Measurements from ENCODE around the gene SHISA9. TPM values are rescaled to one million over a fixed set of nuclear protein-coding genes. Genes with fewer than 3 reads are reported as not detected.

The SHISA9 gene
- polyA plus RNA-seq, 1 donor from 2014 or later = not detected

DNA sequence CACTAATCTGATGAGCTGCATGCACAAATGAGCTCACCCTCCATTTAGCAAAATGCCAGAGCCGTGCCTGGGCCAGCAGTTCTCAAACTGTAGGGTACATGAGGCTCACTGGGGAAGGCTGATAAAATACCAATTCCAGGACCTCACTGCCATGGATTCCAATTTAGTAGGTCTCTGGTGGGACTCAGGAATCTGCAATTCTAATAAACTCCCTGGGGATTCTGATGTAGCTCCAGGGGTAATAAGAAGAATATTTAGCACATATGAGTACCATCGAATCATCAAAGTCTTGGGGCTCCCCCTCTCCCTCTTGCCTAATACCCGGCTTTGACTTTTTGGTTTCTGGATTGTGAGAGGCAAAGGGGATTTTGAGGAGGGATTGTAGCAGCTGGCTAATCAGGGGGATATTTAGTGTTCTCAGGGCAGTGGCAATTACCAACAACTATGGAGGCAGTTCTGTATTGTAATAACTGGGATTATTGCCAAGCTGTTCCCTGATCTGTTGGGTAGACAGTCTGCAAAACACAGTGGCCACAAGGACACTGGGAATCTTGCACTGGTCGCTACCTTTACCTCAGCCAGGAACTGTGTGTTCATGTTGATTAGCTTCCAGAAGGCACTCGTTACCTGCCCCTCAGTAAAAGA lies 140.4 kb downstream of the SHISA9 start:
- Mint-ChIP-seq H3K27me3 (no peaks in the 10 kb centered on the region), H3K36me3 (no peaks in the 10 kb centered on the region), H3K4me3 (no peak overlapping the region), H3K9me3 (peaks cover 7 to 11% (median 9%) of the 10 kb centered on the region in 3 donors), H3K4me1 (no peaks in the 10 kb centered on the region), H3K27ac (no peak overlapping the region)

DNA sequence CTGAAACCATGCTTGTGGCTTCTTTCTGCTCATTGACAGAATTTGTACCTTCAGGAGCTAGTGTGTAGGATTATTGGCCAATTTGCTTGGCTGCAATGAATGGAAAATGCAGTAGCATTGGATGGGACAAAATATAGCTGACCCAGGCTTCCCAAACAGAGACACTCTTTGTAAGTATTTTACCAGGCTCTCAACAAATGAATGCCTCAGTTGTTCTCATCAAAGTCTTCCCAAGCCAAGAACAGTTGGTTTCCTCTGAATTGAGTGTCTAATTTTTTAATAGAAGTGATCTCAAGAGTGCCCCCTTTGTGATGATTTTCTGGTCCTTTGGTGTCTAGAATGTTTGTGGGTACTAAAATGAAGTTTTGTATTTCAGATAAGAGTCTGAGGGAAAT lies 140.9 kb downstream of the SHISA9 start:
- no peak overlapping the region for H3K4me3 Mint-ChIP-seq
- no peaks in the 10 kb centered on the region for H3K4me1 Mint-ChIP-seq
- peaks cover 8 to 11% (median 8%) of the 10 kb centered on the region in 3 donors for H3K9me3 Mint-ChIP-seq
- H3K27me3 Mint-ChIP-seq = no peaks in the 10 kb centered on the region
- no peak overlapping the region for H3K27ac Mint-ChIP-seq
- no peaks in the 10 kb centered on the region for H3K36me3 Mint-ChIP-seq

DNA sequence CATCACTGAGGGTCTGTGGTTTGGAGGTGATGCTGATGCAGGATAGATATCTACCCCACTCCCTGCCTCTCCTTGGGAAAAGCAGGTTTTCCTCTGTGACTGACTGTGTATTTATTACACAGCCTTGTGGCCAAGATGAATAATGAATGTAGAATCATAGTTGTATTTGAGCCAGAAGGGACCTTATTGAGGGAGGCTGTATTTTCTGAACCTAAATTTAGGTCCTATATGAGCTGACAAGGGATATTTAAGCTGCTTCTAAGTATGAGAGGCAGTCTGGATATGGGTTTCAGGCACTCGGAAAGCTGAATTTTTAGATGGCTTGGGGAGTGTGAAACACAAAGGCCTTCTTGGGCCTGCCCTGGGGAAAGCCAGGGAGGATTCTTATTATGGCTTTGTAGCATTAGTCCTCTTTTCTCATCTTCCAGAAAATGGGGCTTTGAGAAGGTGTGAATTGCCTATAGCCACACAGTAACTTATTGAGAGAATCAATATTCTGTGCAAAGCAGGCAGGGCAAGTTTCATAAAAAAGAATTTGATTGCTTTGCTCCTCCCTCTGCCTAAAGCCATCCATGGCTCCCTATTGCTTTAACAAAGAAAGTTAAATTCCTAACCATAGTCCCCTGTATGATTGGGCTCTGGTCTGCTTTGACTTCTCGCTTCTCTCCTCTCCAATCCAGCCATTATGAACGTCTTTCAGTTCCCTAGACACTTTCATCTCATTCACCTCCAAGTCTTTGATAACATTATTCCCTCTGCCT lies 144.8 kb downstream of the SHISA9 start:
- Mint-ChIP-seq H3K27ac (no peak overlapping the region), H3K4me1 (no peaks in the 10 kb centered on the region), H3K9me3 (peaks cover 8 to 11% (median 10%) of the 10 kb centered on the region in 3 donors), H3K4me3 (no peak overlapping the region), H3K27me3 (peaks cover 2% of the 10 kb centered on the region), H3K36me3 (no peaks in the 10 kb centered on the region)

DNA sequence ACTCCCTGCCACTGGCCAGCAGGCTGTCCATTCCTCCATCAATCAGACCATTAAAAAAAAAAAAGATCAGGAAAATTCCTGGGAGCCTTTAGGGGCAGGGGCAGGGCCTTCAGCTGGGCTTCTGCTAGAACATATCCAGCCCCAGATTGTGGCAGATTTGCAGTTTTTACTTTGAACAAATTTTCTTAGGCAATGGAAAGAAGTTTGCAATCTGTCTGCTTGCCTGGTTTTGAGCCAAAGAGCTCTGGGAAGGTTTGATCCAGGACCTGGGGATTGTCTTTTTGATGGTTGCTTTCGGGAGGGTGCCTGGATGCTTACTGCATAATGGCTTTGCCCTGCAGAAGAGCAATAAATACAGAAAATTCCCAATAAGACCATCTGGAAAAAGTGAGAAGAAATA lies 145.9 kb downstream of the SHISA9 start:
- Mint-ChIP-seq H3K36me3 (no peaks in the 10 kb centered on the region), H3K27me3 (peaks cover 2% of the 10 kb centered on the region), H3K4me1 (no peaks in the 10 kb centered on the region), H3K27ac (no peak overlapping the region), H3K9me3 (peaks cover 8 to 14% (median 10%) of the 10 kb centered on the region in 3 donors), H3K4me3 (no peak overlapping the region)

DNA sequence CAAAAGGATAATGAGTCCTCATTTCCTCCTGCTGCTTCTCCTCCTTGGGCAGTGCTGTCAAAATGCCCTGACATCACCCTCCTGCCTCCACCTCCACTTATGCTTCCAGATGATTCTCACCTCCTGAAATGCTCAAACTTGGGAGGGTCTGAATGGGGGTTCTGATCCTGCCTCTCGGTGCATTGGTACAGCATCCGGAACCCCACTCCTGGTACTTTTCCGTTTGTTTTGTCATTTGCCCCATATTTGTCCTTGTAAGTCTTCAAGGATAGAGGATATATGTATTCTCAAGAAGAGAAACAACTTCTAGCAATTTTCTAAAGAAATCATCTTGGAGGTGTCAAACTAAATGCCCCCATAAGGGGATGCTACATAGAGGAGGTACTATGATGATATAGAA lies 148.3 kb downstream of the SHISA9 start:
- peaks cover 2% of the 10 kb centered on the region for H3K27me3 Mint-ChIP-seq
- H3K27ac Mint-ChIP-seq = no peak overlapping the region
- H3K4me3 Mint-ChIP-seq = no peak overlapping the region
- H3K36me3 Mint-ChIP-seq = no peaks in the 10 kb centered on the region
- H3K9me3 Mint-ChIP-seq = peaks cover 5 to 10% (median 9%) of the 10 kb centered on the region in 3 donors
- no peaks in the 10 kb centered on the region for H3K4me1 Mint-ChIP-seq

DNA sequence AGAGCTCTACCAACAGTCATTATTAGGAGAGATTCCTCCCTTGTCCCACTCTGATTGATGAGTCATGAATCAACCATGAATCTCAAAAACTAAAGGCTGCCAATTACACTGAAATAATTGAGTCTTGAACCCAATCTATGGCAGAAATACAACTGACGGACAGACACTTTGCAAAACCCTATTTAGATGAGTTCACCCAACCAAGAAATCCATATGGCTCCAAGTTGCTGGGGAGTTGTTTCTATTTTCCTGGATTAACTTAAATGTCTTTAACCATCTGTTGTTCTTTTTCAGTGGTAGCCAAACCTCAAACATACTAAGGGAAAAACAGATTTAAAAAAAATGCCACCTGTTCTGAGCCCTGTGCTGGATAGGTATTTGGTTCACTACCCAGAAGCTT lies 151.0 kb downstream of the SHISA9 start:
- H3K4me1 Mint-ChIP-seq = no peaks in the 10 kb centered on the region
- peaks cover 5 to 10% (median 7%) of the 10 kb centered on the region in 3 donors for H3K9me3 Mint-ChIP-seq
- H3K27me3 Mint-ChIP-seq = peaks cover 2% of the 10 kb centered on the region
- H3K27ac Mint-ChIP-seq = no peak overlapping the region
- no peak overlapping the region for H3K4me3 Mint-ChIP-seq
- H3K36me3 Mint-ChIP-seq = no peaks in the 10 kb centered on the region

DNA sequence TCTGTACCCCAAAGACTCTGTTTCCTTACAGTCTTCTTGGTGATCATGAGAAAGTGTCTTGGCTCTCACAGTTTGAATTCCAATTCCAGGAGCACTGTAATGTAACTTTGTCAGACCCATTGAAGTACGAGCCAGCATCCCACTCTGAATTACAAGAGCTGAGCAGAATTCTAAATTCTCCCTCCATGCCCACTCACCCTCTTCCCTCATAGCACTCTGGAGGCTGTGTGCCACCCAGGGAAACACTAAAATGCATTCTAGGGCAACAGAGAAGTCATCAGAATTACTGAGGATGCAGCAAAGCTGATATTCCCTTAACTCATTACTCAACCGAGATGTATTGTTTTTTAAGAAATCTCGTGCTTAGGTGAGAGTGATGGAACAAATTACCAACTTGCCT lies 154.1 kb downstream of the SHISA9 start:
- H3K27ac Mint-ChIP-seq = no peak overlapping the region
- no peak overlapping the region for H3K4me3 Mint-ChIP-seq
- peaks cover 2 to 4% (median 3%) of the 10 kb centered on the region in 3 donors for H3K9me3 Mint-ChIP-seq
- no peaks in the 10 kb centered on the region for H3K36me3 Mint-ChIP-seq
- H3K4me1 Mint-ChIP-seq = no peaks in the 10 kb centered on the region
- no peaks in the 10 kb centered on the region for H3K27me3 Mint-ChIP-seq

DNA sequence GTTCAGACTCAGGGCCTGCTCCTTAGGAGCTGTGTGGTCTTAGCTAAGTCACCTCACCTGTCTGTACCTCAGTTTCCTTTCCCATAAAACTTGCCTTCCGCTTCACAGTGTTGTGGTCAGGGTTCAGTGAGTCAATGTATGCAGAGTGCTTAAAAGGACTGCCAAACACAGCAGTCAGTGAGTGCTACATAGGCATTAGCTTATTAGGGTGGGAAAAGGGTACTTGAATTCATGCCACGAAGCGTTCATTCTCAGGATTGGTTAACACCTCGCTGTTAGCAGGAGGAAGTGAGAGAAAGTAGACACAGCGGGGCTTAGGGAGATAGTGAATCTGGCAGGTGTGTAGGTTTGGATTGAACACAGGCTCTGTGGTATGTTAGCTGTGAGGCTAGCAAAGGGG lies 155.2 kb downstream of the SHISA9 start:
- Mint-ChIP-seq H3K4me3 (no peak overlapping the region), H3K27ac (no peak overlapping the region), H3K27me3 (no peaks in the 10 kb centered on the region), H3K4me1 (no peaks in the 10 kb centered on the region), H3K36me3 (no peaks in the 10 kb centered on the region), H3K9me3 (peaks cover 0 to 3% (median 2%) of the 10 kb centered on the region in 3 donors)

DNA sequence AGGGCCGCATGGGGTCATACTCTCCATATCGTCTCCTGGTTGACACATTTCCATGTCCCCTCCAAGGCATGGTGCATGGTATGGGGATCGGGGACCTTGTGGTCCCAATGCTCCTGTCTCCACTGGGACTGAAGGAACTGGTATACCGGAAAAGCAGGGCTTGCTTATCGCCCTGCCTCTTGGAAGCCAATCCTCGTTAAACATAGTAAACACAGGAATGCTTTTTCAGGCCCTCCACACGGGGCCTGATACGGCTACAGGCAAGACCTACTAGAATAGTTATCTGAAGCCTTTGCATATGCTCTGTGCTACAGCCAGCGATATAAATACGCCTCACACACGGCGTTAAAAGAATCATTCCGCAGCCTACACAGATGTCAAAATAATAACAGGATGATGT lies 159.5 kb downstream of the SHISA9 start:
- Mint-ChIP-seq H3K36me3 (no peaks in the 10 kb centered on the region), H3K27ac (no peak overlapping the region), H3K9me3 (peaks cover 5 to 11% (median 5%) of the 10 kb centered on the region in 3 donors), H3K4me3 (no peak overlapping the region), H3K27me3 (no peaks in the 10 kb centered on the region), H3K4me1 (no peaks in the 10 kb centered on the region)

DNA sequence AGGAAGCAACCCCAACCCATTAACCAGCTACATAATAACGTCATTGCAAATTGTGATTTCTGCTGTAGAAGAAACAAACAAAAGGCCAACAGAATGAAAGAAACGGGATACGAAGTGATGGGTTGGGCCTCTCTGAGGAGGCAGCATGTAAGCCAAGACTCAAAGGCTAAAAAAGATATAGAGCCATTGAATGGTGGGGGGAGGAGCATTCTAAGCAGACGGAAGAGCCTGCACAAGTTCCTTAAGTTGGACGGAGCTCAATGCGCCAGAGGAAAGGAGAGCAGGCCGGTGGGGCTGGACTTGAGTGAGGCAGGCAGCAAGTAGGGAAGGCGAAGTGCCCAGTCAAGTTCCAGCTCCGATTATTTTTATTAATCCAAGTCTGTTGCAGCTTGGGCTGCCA lies 160.3 kb downstream of the SHISA9 start:
- Mint-ChIP-seq H3K4me1 (no peaks in the 10 kb centered on the region), H3K36me3 (no peaks in the 10 kb centered on the region), H3K27ac (no peak overlapping the region), H3K9me3 (peaks cover 5 to 14% (median 5%) of the 10 kb centered on the region in 3 donors), H3K4me3 (no peak overlapping the region), H3K27me3 (no peaks in the 10 kb centered on the region)

DNA sequence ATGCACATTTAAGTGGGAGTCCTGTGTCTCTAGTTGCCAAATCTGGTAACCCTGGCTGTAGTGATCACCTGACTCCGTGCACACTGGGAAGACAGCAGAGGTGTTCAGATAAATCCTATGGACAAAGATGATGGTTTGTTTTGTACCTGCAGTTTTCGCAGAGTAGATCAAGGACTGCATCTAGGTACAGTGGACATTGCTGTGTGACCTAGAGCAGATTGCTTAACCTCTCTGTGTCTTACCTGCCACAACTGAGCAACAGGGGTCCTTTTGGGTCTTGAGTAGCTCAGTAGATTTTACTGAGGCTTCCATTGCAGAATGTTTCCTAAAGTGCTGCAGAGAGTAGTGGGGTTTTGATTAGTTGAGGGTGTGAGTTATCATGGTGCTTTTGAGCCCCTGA lies 160.8 kb downstream of the SHISA9 start:
- Mint-ChIP-seq H3K4me3 (no peak overlapping the region), H3K36me3 (no peaks in the 10 kb centered on the region)

DNA sequence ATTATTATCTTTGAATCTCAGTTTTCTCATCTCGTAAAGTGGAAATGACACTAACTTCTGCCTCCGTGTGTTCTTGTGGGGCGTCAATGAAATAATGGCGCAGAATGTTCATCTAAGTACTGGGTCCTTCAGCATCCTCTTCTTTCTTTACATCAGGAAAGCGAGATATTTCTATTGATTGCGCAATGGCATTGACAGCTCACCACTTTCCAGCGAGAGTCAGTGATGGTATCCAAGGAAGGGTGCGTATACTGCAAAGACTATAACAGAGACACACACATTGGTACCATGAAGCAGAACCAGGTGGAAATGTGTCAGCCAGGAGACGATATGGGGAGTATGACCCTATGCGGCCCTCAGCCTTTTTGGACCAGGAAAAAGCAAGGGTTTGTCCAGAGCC lies 162.1 kb downstream of the SHISA9 start:
- Mint-ChIP-seq H3K27me3 (no peaks in the 10 kb centered on the region), H3K4me3 (no peak overlapping the region), H3K36me3 (no peaks in the 10 kb centered on the region), H3K9me3 (peaks cover 3 to 12% (median 8%) of the 10 kb centered on the region in 3 donors), H3K27ac (no peak overlapping the region), H3K4me1 (no peaks in the 10 kb centered on the region)

More for the DNA sequence above, 160.8 kb downstream of the SHISA9 start:
- no peaks in the 10 kb centered on the region for H3K4me1 Mint-ChIP-seq
- no peaks in the 10 kb centered on the region for H3K27me3 Mint-ChIP-seq
- H3K9me3 Mint-ChIP-seq = peaks cover 5 to 14% (median 5%) of the 10 kb centered on the region in 3 donors
- no peak overlapping the region for H3K27ac Mint-ChIP-seq

DNA sequence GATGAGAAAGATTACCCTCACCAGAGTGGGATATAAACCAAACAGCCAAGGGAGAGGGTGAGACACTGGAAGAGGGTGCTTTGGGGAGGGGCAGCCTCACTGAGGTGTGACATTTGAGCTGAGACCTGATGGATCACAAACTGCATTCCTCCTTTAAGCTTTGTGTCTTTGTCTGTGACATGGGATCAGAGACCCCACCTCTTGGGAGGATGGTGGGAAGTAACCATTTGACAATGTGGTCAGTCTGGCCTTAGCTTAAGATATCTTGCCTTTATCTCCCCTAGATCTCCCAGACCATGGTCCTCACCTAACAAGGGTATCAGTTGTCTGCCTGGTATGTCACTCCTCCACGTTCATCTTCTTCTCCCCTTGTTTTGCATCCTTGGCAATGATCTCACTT lies 163.4 kb downstream of the SHISA9 start:
- Mint-ChIP-seq H3K4me3 (no peak overlapping the region), H3K9me3 (peaks cover 3 to 12% (median 8%) of the 10 kb centered on the region in 3 donors), H3K36me3 (no peaks in the 10 kb centered on the region), H3K27me3 (no peaks in the 10 kb centered on the region), H3K27ac (no peak overlapping the region), H3K4me1 (no peaks in the 10 kb centered on the region)

DNA sequence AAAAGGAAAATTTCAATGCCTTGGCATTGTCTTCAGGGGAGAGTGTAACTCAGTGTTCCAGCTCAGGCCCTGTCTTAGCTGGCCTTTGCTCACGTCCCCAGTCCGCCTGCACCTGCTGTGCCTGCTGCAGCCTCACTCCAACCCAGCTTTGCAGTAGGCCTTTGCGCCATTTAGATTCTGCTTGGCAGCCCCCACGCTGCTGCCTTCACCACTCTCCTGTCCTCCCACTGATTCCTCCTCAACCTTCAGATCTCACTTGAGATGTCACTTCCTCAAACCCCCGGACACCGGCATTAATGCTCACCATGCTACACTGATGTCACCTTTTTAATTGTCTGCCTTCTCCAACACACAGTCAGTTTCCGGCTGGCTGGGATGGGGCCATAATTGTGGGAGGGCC lies 166.2 kb downstream of the SHISA9 start:
- no peaks in the 10 kb centered on the region for H3K4me1 Mint-ChIP-seq
- H3K27me3 Mint-ChIP-seq = no peaks in the 10 kb centered on the region
- peaks cover 3 to 12% (median 8%) of the 10 kb centered on the region in 3 donors for H3K9me3 Mint-ChIP-seq
- H3K27ac Mint-ChIP-seq = no peak overlapping the region
- H3K4me3 Mint-ChIP-seq = no peak overlapping the region
- H3K36me3 Mint-ChIP-seq = no peaks in the 10 kb centered on the region

DNA sequence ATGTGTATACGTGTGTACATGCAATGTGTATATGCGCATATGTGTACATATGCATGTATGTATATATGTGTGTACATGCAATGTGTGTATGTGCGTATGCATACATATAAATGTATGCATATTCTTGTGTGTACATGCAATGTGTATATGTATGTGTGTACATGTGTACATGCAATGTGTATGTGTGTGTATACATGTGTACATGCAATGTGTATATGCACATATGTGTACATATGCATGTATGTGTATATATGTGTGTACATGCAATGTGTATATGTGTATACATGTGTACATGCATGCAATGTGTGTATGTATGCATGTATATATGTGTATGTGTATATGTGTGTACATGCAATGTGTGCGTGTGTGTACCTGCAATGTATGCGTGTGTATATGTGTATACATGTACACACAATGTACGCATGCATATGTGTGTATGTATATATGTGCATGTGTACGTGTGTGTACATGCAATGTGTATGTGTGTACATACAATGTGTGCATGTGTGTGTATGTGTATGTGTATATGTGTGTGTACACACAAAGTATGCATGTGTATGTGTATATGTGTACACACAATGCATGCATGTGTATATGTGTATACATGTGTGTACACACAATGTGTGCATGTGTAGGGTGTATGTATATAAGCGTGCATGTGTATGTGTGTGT lies 167.7 kb downstream of the SHISA9 start:
- Mint-ChIP-seq H3K4me3 (no peak overlapping the region), H3K27me3 (no peaks in the 10 kb centered on the region), H3K9me3 (peaks cover 0 to 8% (median 7%) of the 10 kb centered on the region in 3 donors), H3K27ac (no peak overlapping the region), H3K36me3 (no peaks in the 10 kb centered on the region), H3K4me1 (no peaks in the 10 kb centered on the region)

All from IgD-negative memory B cell (primary cell).